IPS-20b (cell line): Measurements from ENCODE around the gene SLC66A2.
"Not testable (repeated sequence)": the region's sequence is repeated elsewhere in the genome, so short reads cannot be mapped to it uniquely, and the experiment has no call there.

Experiments
- H3K27ac ChIP-seq: one replicate; pipeline ENCODE4 v1.5.1; 2013; ENCODE audit warnings: low read length
- H3K27me3 ChIP-seq: 2 replicates; pipeline ENCODE4 v1.6.1; 2013; ENCODE audit warnings: mild to moderate bottlenecking, low read length, inconsistent platforms; ENCODE audit not compliant: insufficient read depth
- H3K36me3 ChIP-seq: 2 replicates; pipeline ENCODE4 v1.6.1; 2013; ENCODE audit warnings: low read depth, mild to moderate bottlenecking, inconsistent platforms, low read length, moderate library complexity; ENCODE audit not compliant: insufficient read depth
- H3K4me1 ChIP-seq: 2 replicates; pipeline ENCODE4 v1.6.1; 2013; ENCODE audit warnings: mild to moderate bottlenecking, control low read depth, inconsistent platforms, low read length, moderate library complexity; ENCODE audit not compliant: insufficient read depth
- H3K4me3 ChIP-seq: 2 replicates; pipeline ENCODE4 v1.5.1; 2013; ENCODE audit warnings: mild to moderate bottlenecking, low read length, inconsistent platforms
- H3K9ac ChIP-seq: 2 replicates; pipeline ENCODE4 v1.6.1; 2013; ENCODE audit warnings: low read depth, mild to moderate bottlenecking, inconsistent platforms, low read length, moderate library complexity
- H3K9me3 ChIP-seq: 2 replicates; pipeline ENCODE4 v1.6.1; 2013; ENCODE audit warnings: mild to moderate bottlenecking, low read depth, low read length, inconsistent platforms; ENCODE audit not compliant: insufficient read depth

SLC66A2 gene

GRCh38 chr18:79887181-79888000 is 64.1 kb downstream of the SLC66A2 start:
- Histone ChIP-seq H3K9me3 (peaks cover 55% of the 10 kb centered on the region), H3K4me1 (no peaks in the 10 kb centered on the region), H3K27me3 (no peaks in the 10 kb centered on the region), H3K27ac (no peak overlapping the region), H3K36me3 (no peaks in the 10 kb centered on the region), H3K4me3 (no peak overlapping the region), H3K9ac (no peak overlapping the region)

- H3K27ac ChIP-seq, result no peak overlapping the region
- no peaks in the 10 kb centered on the region for H3K4me1 ChIP-seq
- H3K4me3 ChIP-seq, result no peak overlapping the region
- H3K9ac ChIP-seq, result no peak overlapping the region
- H3K36me3 ChIP-seq, result no peaks in the 10 kb centered on the region
- peaks cover 33% of the 10 kb centered on the region; the same call in 1 of the 2 replicates for H3K9me3 ChIP-seq
- H3K27me3 ChIP-seq, result no peaks in the 10 kb centered on the region
These were observed 66.3 kb downstream of the SLC66A2 start for GRCh38 chr18:79884963-79885728.

GRCh38 chr18:79884294-79884962 is 67.0 kb downstream of the SLC66A2 start:
- no peak overlapping the region for H3K4me3 ChIP-seq
- H3K36me3 ChIP-seq, result no peaks in the 10 kb centered on the region
- H3K27ac ChIP-seq, result no peak overlapping the region
- no peak overlapping the region for H3K9ac ChIP-seq
- peaks cover 25% of the 10 kb centered on the region; the same call in 1 of the 2 replicates for H3K9me3 ChIP-seq
- H3K27me3 ChIP-seq, result no peaks in the 10 kb centered on the region
- H3K4me1 ChIP-seq, result no peaks in the 10 kb centered on the region

GRCh38 chr18:79883461-79884293 is 67.8 kb downstream of the SLC66A2 start:
- Histone ChIP-seq H3K9me3 (peaks cover 18% of the 10 kb centered on the region; the same call in 1 of the 2 replicates), H3K27ac (no peak overlapping the region), H3K36me3 (no peaks in the 10 kb centered on the region), H3K4me3 (no peak overlapping the region), H3K27me3 (no peaks in the 10 kb centered on the region), H3K4me1 (no peaks in the 10 kb centered on the region), H3K9ac (no peak overlapping the region)

GRCh38 chr18:79882522-79883241 is 68.8 kb downstream of the SLC66A2 start:
- Histone ChIP-seq H3K9me3 (peaks cover 11% of the 10 kb centered on the region; the same call in 1 of the 2 replicates), H3K4me3 (no peak overlapping the region), H3K27ac (no peak overlapping the region), H3K4me1 (no peaks in the 10 kb centered on the region), H3K9ac (no peak overlapping the region), H3K27me3 (no peaks in the 10 kb centered on the region), H3K36me3 (no peaks in the 10 kb centered on the region)

- Histone ChIP-seq H3K27me3 (no peaks in the 10 kb centered on the region), H3K4me3 (no peak overlapping the region), H3K27ac (no peak overlapping the region), H3K36me3 (no peaks in the 10 kb centered on the region), H3K9me3 (0 out of 2 replicates have a peak, but pooled peaks cover 3% of the 10 kb centered on the region), H3K4me1 (no peaks in the 10 kb centered on the region), H3K9ac (no peak overlapping the region)
These were observed 69.8 kb downstream of the SLC66A2 start for GRCh38 chr18:79881695-79882094.

- no peak overlapping the region for H3K4me3 ChIP-seq
- no peaks in the 10 kb centered on the region for H3K27me3 ChIP-seq
- no peaks in the 10 kb centered on the region for H3K9me3 ChIP-seq
- H3K36me3 ChIP-seq, result no peaks in the 10 kb centered on the region
- H3K27ac ChIP-seq, result no peak overlapping the region
- no peaks in the 10 kb centered on the region for H3K4me1 ChIP-seq
- no peak overlapping the region for H3K9ac ChIP-seq
These were observed 71.9 kb downstream of the SLC66A2 start for GRCh38 chr18:79879566-79879965.

GRCh38 chr18:79878741-79879378 is 72.6 kb downstream of the SLC66A2 start:
- no peak overlapping the region for H3K9ac ChIP-seq
- no peaks in the 10 kb centered on the region for H3K27me3 ChIP-seq
- no peaks in the 10 kb centered on the region for H3K4me1 ChIP-seq

GRCh38 chr18:79878246-79878645 is 73.2 kb downstream of the SLC66A2 start:
- not testable (repeated sequence) for H3K9ac ChIP-seq, H3K4me3 ChIP-seq, H3K36me3 ChIP-seq, H3K4me1 ChIP-seq, H3K27me3 ChIP-seq, H3K27ac ChIP-seq, H3K9me3 ChIP-seq

More at GRCh38 chr18:79878741-79879378, 72.6 kb downstream of the SLC66A2 start:
- H3K4me3 ChIP-seq, result no peak overlapping the region
- no peaks in the 10 kb centered on the region for H3K9me3 ChIP-seq
- no peak overlapping the region for H3K27ac ChIP-seq
- H3K36me3 ChIP-seq, result no peaks in the 10 kb centered on the region
